Sigmoid colon (tissue), 4 donors: ENCODE results near the gene KCNT1.

ENCODE experiments used
- EP300 ChIP-seq, 4 donors: sonication (generic); formaldehyde crosslinking; IDR thresholded peaks; one replicate each; pipeline ENCODE4 v1.6.1; 2017; ENCODE audit warnings: antibody characterized with exemption in 4 of 4
- POLR2A ChIP-seq, 2 donors: fragments of 450-650 bp; IDR thresholded peaks; one replicate each; pipeline ENCODE4 v1.6.1; 2016; ENCODE audit warnings: antibody characterized with exemption in 2 of 2, mild to moderate bottlenecking in 2 of 2, moderate library complexity in 2 of 2
- POLR2AphosphoS5 ChIP-seq, 4 donors: sonication (generic); formaldehyde crosslinking; IDR thresholded peaks; one replicate each; pipeline ENCODE4 v1.6.1; 2017; ENCODE audit warnings: antibody characterized with exemption in 4 of 4
- TF ChIP-seq, protein P1 (sequence below), 4 experiments: fragments of 450-650 bp in 3 of 4; fragments of 200-600 bp in 1 of 4; IDR thresholded peaks; one replicate each; pipeline ENCODE4 v1.5.1; 2016 to 2019; ENCODE audit warnings: antibody characterized with exemption in 4 of 4, mild to moderate bottlenecking in 3 of 4, moderate library complexity in 2 of 4

DNA sequence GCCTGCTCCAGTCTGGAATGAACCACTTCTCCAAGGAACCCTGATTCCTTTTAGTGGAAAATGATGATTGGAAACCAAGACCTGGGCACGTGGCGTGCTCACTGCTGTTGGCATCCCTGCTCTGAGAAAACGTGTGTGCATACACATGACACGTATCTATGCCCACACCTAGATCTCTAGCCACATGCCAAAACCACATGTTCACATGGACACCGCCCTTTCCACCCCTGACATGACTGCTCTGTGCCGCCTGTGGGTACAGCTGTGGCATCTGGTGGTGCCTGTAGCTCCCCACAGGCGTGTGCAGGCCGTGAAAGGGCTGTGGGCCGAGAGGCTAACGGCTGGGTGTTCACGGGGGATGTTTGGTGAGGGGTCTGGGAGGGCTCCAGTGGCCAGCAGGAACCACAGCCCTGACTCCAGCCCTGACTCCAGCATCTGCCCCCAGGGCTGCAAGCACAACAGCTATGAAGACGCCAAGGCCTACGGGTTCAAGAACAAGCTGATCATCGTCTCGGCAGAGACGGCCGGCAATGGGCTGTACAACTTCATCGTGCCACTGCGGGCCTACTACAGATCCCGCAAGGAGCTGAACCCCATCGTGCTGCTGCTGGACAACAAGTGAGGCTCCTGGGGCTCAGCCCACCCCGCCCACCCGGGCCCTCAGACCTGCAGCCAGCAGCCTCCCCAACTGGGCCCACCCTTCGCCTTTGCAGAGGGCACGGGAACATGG is 75.1 kb downstream of the KCNT1 start:
- TF ChIP-seq, protein P1, sequence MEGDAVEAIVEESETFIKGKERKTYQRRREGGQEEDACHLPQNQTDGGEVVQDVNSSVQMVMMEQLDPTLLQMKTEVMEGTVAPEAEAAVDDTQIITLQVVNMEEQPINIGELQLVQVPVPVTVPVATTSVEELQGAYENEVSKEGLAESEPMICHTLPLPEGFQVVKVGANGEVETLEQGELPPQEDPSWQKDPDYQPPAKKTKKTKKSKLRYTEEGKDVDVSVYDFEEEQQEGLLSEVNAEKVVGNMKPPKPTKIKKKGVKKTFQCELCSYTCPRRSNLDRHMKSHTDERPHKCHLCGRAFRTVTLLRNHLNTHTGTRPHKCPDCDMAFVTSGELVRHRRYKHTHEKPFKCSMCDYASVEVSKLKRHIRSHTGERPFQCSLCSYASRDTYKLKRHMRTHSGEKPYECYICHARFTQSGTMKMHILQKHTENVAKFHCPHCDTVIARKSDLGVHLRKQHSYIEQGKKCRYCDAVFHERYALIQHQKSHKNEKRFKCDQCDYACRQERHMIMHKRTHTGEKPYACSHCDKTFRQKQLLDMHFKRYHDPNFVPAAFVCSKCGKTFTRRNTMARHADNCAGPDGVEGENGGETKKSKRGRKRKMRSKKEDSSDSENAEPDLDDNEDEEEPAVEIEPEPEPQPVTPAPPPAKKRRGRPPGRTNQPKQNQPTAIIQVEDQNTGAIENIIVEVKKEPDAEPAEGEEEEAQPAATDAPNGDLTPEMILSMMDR (IDR thresholded peaks at IDR 0.05), result no peak
- no peak for TF ChIP-seq POLR2A (IDR thresholded peaks at IDR 0.05)
- TF ChIP-seq EP300 (IDR thresholded peaks at IDR 0.05), result no peak
- no peak for TF ChIP-seq POLR2AphosphoS5 (IDR thresholded peaks at IDR 0.05)
